ENCODE results near the gene YAP1. TPM values are rescaled to one million over a fixed set of nuclear protein-coding genes. Genes with fewer than 3 reads are reported as not detected.

The YAP1 gene
- total RNA-seq, 1 donor from 2014 or later, result 129 TPM

DNA sequence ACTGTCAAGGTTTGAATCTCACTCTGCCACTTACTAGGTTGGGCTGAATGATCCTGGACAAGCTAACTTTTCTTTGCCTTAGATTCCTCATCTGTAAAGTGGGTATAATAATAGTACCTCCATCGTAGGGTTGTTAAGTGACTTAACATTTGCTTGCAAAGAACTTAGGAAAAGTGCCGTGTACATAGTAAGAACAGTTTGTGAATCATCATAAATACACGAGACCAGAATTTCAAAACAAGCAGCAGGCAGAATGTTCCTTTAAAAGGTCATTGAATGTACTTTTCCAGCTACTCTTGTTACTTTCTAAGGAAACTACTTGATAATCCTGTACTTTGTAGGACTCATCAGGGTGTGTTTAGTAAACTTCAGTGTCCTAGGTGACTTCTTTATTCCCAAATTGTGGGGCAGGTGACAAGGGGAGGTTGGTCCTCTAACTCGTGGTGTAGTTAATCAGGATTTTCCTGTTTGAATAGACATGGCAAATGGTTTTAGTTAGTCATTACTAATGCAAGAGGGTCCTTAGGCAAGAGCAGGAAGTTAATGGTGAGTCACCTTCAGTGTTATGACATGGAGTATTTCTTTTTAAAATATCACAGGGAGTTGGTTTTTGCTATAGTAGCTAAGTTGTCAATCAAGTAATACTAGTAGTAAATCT is 67.9 kb downstream of the YAP1 start:
- Histone ChIP-seq H3K36me3 (ENCODE audit: insufficient read depth, low read length) (peaks cover 15% of the 10 kb centered on the region), H3K4me1 (ENCODE audit: insufficient read depth, low read length) (peaks cover 18% of the 10 kb centered on the region), H3K4me2 (ENCODE audit: low read length) (peak overlapping the region; percentile 62), H3K4me3 (ENCODE audit: insufficient read depth, low read depth, low read length) (no peak overlapping the region), H4K20me1 (ENCODE audit: insufficient read depth, low read length) (peaks cover 6% of the 10 kb centered on the region), H3K27me3 (ENCODE audit: insufficient read depth, low read length) (no peaks in the 10 kb centered on the region), H3K9ac (ENCODE audit: low read length) (peak overlapping the region; percentile 42), H3K27ac (ENCODE audit: low read depth, low read length) (peak overlapping the region; percentile 76), H3K9me3 (ENCODE audit: insufficient read depth, low read depth, low read length) (no peaks in the 10 kb centered on the region), H2AFZ (ENCODE audit: low read depth, low read length) (no peak overlapping the region), H3K79me2 (ENCODE audit: insufficient read depth, low read length) (peaks cover 69% of the 10 kb centered on the region)
- Mint-ChIP-seq H3K36me3 (ENCODE audit: low read depth, unreplicated experiment) (peaks cover 22% of the 10 kb centered on the region), H3K9me3 (ENCODE audit: unreplicated experiment) (no peaks in the 10 kb centered on the region), H3K4me3 (ENCODE audit: unreplicated experiment) (no peak overlapping the region), H3K4me1 (ENCODE audit: low read depth, unreplicated experiment) (peaks cover 28% of the 10 kb centered on the region), H3K27me3 (ENCODE audit: low read depth, unreplicated experiment) (no peaks in the 10 kb centered on the region), H3K27ac (ENCODE audit: unreplicated experiment) (peak overlapping the region; percentile 81)
- peak; percentile 98 for FAIRE-seq
- TF ChIP-seq, protein P1, sequence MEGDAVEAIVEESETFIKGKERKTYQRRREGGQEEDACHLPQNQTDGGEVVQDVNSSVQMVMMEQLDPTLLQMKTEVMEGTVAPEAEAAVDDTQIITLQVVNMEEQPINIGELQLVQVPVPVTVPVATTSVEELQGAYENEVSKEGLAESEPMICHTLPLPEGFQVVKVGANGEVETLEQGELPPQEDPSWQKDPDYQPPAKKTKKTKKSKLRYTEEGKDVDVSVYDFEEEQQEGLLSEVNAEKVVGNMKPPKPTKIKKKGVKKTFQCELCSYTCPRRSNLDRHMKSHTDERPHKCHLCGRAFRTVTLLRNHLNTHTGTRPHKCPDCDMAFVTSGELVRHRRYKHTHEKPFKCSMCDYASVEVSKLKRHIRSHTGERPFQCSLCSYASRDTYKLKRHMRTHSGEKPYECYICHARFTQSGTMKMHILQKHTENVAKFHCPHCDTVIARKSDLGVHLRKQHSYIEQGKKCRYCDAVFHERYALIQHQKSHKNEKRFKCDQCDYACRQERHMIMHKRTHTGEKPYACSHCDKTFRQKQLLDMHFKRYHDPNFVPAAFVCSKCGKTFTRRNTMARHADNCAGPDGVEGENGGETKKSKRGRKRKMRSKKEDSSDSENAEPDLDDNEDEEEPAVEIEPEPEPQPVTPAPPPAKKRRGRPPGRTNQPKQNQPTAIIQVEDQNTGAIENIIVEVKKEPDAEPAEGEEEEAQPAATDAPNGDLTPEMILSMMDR (IDR thresholded peaks at IDR 0.05; ENCODE audit: insufficient read depth, low read depth, low read length), result no peak
- no peak for TF ChIP-seq EZH2 (IDR thresholded peaks at IDR 0.05; ENCODE audit: insufficient read depth, low read length)
- peak; percentile 91 for DNase-seq (ENCODE audit: low read depth)

DNA sequence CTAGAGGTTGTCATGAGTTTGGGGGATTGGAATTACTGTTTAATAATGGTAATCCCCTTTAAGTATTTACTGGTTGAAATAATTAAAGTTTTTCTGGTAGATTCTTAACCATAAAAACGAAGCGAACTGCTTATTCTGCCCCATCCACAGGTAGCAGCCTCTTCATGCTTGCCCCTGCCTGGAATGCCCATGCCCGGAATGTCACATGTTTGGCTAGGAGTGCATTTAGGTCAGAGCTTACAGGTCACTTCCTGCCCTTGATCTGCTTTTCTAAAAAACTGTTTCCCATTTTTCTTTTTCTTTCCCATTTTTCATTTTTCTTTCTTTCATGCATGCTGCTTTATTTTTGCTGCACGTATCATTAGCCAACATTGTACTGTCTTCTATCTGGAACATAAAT is 69.1 kb downstream of the YAP1 start:
- Histone ChIP-seq H3K4me1 (ENCODE audit: insufficient read depth, low read length) (peaks cover 17% of the 10 kb centered on the region), H3K79me2 (ENCODE audit: insufficient read depth, low read length) (peaks cover 62% of the 10 kb centered on the region), H3K27ac (ENCODE audit: low read depth, low read length) (no peak overlapping the region), H3K4me3 (ENCODE audit: insufficient read depth, low read depth, low read length) (no peak overlapping the region), H4K20me1 (ENCODE audit: insufficient read depth, low read length) (peaks cover 6% of the 10 kb centered on the region), H2AFZ (ENCODE audit: low read depth, low read length) (no peak overlapping the region), H3K4me2 (ENCODE audit: low read length) (no peak overlapping the region), H3K9me3 (ENCODE audit: insufficient read depth, low read depth, low read length) (no peaks in the 10 kb centered on the region), H3K27me3 (ENCODE audit: insufficient read depth, low read length) (no peaks in the 10 kb centered on the region), H3K9ac (ENCODE audit: low read length) (no peak overlapping the region), H3K36me3 (ENCODE audit: insufficient read depth, low read length) (peaks cover 15% of the 10 kb centered on the region)
- H3K4me1 Mint-ChIP-seq (ENCODE audit: low read depth, unreplicated experiment), result peaks cover 32% of the 10 kb centered on the region
- peak overlapping the region; percentile 27 for H3K27ac Mint-ChIP-seq (ENCODE audit: unreplicated experiment)
- FAIRE-seq, result no peak
- TF ChIP-seq, protein P1 (IDR thresholded peaks at IDR 0.05; ENCODE audit: insufficient read depth, low read depth, low read length), result no peak
- TF ChIP-seq EZH2 (IDR thresholded peaks at IDR 0.05; ENCODE audit: insufficient read depth, low read length), result no peak
- peaks cover 23% of the 10 kb centered on the region for H3K36me3 Mint-ChIP-seq (ENCODE audit: low read depth, unreplicated experiment)
- no peak overlapping the region for H3K4me3 Mint-ChIP-seq (ENCODE audit: unreplicated experiment)
- H3K27me3 Mint-ChIP-seq (ENCODE audit: low read depth, unreplicated experiment), result no peaks in the 10 kb centered on the region
- no peaks in the 10 kb centered on the region for H3K9me3 Mint-ChIP-seq (ENCODE audit: unreplicated experiment)
- DNase-seq (ENCODE audit: low read depth), result no peak
